Mucosa of descending colon (tissue), 3 donors: ENCODE measurements around the gene ARHGAP18. TPM values are rescaled to one million over a fixed set of nuclear protein-coding genes. Genes with fewer than 3 reads are reported as not detected.

Source experiments
- ATAC-seq: fragments of 200-7000 bp; cut with Tn5 transposase; one replicate; pipeline ENCODE4 v1.9.1; 2020; ENCODE audit warnings: mild to moderate bottlenecking, moderate library complexity
- DNase-seq, 3 donors: peaks; one replicate each; pipeline ENCODE4 v3.0.0-alpha.2; 2020
- H3K36me3 ChIP-seq: fragments of 200-600 bp; one replicate; pipeline ENCODE4 v1.8.0; 2021; ENCODE audit warnings: low read depth, mild to moderate bottlenecking
- H3K4me1 ChIP-seq: fragments of 200-600 bp; one replicate; pipeline ENCODE4 v1.8.0; 2021; ENCODE audit warnings: low read depth, mild to moderate bottlenecking
- H3K4me3 ChIP-seq: fragments of 200-600 bp; one replicate; pipeline ENCODE4 v1.8.0; 2021; ENCODE audit warnings: mild to moderate bottlenecking
- H3K9me3 ChIP-seq: fragments of 200-600 bp; one replicate; pipeline ENCODE4 v1.8.0; 2021; ENCODE audit warnings: mild to moderate bottlenecking
- CTCF ChIP-seq: fragments of 200-600 bp; IDR thresholded peaks from one replicate; pipeline ENCODE4 v1.8.0; 2022; ENCODE audit warnings: antibody characterized with exemption, mild to moderate bottlenecking
- intact Hi-C, 2 donors: fragments of 100-400 bp; cut with DNase I in 1 of 2; cut with micrococcal nuclease in 1 of 2; formaldehyde crosslinking; loops; one replicate each; pipeline versions ENCODE4 v1.11.0 to v1.11.1; 2022; cut with DNase I, micrococcal nuclease
- total RNA-seq, 3 donors: library from RNA; stranded (reverse); fragmentation: NEBNext Ultra II Directional in 2 of 3; extraction: Animal tissue kit (Norgen Biotek cat#: 25700) in 2 of 3; gene quantifications; one replicate each; pipeline versions ENCODE4 v1.2.1 to v1.2.4, GENCODE V29; 2021 to 2023
- donor health status: DM: no; HTN: no; CAD: no; lungs with moderate emphysema.
- donor health status: DM: no; HTN: no; CAD: no.
- donor health status: DM: no; HTN: yes; CAD: no.

Gene ARHGAP18
- total RNA-seq, 3 donors from 2014 or later: 17.6 to 24.3 (median 20.1) TPM

- intact Hi-C loops: no loop called here
- ATAC-seq: peak; percentile 36
- peaks cover 20% of the 10 kb centered on the region for H3K4me1 ChIP-seq
- peak overlapping the region; percentile 18 for H3K4me3 ChIP-seq
- TF ChIP-seq CTCF: no peak
- DNase-seq: peak in 1 of 3 donors; percentile 26
- no peaks in the 10 kb centered on the region for H3K36me3 ChIP-seq
- no peaks in the 10 kb centered on the region for H3K9me3 ChIP-seq
Observed at GRCh38 chr6:129709196-129709768, 695 bp downstream of the ARHGAP18 start.

- H3K4me1 ChIP-seq: peaks cover 20% of the 10 kb centered on the region
- no peaks in the 10 kb centered on the region for H3K9me3 ChIP-seq
- intact Hi-C loops: no loop called here
- no peak for TF ChIP-seq CTCF
- no peak for DNase-seq
- H3K36me3 ChIP-seq: no peaks in the 10 kb centered on the region
- no peak for ATAC-seq
- no peak overlapping the region for H3K4me3 ChIP-seq
Observed at GRCh38 chr6:129708496-129709195, 1.3 kb downstream of the ARHGAP18 start.

GRCh38 chr6:129707882-129708495 is 2.0 kb downstream of the ARHGAP18 start:
- Histone ChIP-seq H3K4me3 (no peak overlapping the region), H3K36me3 (no peaks in the 10 kb centered on the region), H3K9me3 (no peaks in the 10 kb centered on the region), H3K4me1 (peaks cover 20% of the 10 kb centered on the region)
- no peak for DNase-seq
- no peak for ATAC-seq
- no peak for TF ChIP-seq CTCF
- intact Hi-C loops: no loop called here

- no peaks in the 10 kb centered on the region for H3K9me3 ChIP-seq
- intact Hi-C loops: no loop called here
- H3K36me3 ChIP-seq: no peaks in the 10 kb centered on the region
- TF ChIP-seq CTCF: no peak
- H3K4me1 ChIP-seq: peaks cover 20% of the 10 kb centered on the region
- no peak overlapping the region for H3K4me3 ChIP-seq
- ATAC-seq (no peak), DNase-seq (no peak)
Observed at GRCh38 chr6:129707028-129707427, 2.9 kb downstream of the ARHGAP18 start.

GRCh38 chr6:129705212-129705611 is 4.8 kb downstream of the ARHGAP18 start:
- H3K4me1 ChIP-seq: peaks cover 20% of the 10 kb centered on the region
- no peak for DNase-seq
- no peak overlapping the region for H3K4me3 ChIP-seq
- no peaks in the 10 kb centered on the region for H3K36me3 ChIP-seq
- no peak for TF ChIP-seq CTCF
- ATAC-seq: no peak
- intact Hi-C loops: no loop called here
- no peaks in the 10 kb centered on the region for H3K9me3 ChIP-seq
